ENCODE measurements around the gene DCTN5.

DNA sequence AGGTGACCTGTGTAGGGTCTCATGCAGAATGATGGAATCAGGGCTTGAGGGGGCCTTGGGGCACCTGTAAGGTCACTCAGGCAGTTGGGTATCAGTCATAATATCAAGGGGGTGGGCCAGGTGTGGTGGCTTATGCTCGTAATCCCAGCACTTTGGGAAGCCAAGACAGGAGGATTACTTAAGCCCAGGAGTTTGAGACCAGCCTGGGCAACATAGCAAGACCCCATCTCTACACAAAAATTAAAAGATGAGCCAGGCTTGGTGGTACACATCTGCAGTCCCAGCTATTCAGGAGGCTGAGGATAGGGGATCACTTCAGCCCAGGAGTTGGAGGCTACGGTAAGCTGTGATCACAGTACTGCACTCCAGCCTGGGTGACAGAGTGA is 64.2 kb downstream of the DCTN5 start:
- TF ChIP-seq EZH2phosphoT487 (IDR thresholded peaks at IDR 0.05; ENCODE audit: insufficient read depth, low read depth) (no peak), EZH2 (IDR thresholded peaks at IDR 0.05; ENCODE audit: insufficient read depth, poor library complexity, severe bottlenecking) (no peak)
